ENCODE results near the gene ACACB.

The ACACB gene

DNA sequence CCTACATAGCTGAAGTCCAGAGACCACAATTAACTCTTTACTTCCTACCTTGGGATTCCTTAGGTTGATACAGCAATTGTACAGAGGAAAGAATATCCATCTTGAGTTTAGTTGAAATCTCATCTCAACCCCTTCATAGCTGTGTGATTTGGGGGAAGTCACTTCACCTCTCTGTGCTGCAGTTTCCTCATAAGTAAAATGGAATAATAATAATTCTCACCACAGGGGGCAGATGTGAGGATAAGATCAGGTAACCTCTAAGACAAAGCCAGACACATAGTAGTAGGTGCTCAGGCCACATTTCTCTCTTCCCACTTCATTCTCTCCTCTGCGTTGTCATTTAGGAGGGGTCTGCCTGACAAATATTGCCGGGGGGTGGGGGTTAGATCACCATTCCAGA lies 186.0 kb downstream of the ACACB start:
- DNase-seq (ENCODE audit: low spot score) = no peak

DNA sequence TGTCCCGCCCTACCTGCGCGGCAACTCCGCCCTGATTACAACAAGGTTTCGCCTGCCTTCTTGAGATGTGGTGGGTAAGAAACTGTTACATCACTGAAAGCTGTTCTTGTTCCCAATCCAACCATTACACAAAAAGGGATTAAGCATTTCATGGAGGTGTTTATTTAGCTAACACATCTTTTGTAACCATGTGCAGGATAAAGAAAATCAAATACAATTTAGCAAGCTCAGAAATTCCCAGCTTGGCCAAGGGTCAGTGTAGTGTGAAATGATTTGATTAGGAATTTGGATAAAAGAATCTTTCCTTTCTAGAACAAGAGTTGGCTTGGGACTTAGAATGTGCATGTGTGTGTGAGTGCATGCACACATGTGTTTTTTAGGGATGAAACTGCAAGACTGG lies 186.4 kb downstream of the ACACB start:
- no peak for DNase-seq (ENCODE audit: low spot score)

DNA sequence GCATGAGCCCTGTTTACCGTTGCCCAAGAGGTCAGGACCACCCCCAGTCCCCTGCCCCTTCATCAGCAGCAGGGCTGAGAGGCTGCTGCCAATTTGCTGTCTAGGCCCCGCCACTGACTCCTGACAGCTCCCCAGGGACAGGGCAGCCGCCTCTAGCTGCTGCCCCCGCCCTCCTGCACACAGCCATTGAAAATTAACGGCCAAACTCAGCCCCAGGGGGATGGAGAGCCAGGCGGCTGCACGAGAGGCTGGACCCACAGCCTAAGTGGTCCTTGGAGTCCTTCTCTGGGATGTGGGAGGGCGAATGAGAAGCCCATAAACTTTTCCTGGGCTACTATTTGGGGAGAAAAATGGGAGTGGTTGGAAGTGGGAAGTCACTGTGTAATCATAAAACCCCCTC lies 188.1 kb downstream of the ACACB start:
- DNase-seq (ENCODE audit: low spot score) = no peak

DNA sequence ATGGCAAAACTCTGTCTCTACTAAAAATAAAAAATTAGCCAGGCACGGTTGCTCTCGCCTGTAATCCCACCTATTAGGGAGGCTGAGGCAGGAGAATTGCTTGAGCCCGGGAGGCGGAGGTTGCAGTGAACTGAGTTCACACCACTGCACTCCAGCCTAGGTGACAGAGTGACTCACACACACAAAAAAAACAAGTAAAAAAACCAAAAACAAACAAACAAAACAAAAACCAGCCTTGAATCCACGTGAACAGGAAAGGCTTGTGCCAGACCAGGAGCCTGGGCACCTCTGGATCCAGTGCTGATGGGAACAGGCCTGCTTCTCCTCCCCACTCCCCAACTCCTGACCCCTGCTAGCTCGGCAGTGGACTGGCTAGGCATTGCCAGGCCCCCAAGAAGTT lies 189.2 kb downstream of the ACACB start:
- no peak for DNase-seq (ENCODE audit: low spot score)

DNA sequence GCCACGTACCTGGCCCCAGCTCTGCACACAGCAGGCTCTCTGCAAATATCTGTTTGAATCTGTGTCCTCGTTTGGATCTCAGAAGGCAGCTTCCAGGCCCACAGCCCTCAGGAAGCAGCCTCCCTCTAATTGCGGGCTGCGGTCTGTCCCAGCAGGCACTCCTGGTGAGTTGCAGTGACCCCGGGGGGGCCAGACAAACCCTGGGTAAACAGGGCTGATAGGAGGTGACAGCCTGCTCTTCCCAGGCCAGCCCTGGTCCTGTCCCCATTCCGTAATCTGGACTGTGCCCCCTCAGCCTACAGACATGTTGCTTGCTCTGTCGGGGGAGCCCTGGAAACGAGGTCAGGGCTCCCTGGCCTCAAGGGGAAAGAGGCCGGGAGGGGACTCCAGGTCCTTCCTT lies 190.7 kb downstream of the ACACB start:
- DNase-seq (ENCODE audit: low spot score) = no peak

DNA sequence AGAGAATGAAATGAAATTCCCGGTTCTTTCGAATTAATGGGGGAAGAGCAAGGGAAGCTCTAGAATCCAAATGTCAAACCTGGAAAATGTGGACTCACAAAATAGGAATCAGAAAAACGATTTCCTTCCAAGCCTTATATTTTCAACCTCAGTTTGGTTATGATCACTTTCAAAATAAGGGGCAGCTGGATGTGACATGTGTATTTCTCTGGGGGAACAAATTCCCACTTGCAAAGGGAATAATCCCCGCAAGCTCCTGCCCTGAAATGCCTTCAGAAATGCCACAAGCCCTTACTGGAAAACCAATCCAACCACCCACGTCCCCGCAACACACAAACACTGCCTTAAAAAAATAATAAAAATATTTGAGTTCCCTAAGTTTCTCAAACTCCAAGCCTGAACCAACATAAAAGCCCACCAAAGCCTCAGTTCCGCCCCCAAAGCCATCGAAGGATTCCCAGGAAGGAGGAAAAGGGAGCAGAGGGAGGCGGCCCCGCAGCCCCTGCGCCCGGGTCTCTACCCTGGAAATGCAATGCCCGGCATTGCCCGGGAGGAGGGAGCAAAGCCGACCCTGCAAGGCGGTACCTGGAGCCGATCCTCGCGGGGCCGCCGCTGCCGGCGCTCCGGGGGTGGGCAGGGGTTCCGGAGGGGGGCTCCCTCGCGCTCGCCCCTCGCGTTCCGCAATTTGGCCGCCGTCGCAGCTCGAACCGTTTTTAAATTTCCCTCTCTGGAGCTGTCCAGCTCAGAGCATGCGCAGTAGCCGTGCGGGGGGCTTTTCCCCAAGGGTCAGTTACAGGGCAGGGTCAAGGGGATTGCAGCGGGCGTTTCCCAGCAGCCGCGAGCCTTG lies 192.4 kb downstream of the ACACB start, which contains the start of gene FOXN4:
Gene FOXN4, minus strand, starts transcription at position 751 of the 847 bp plus-strand sequence. CDS start 963 bp downstream, outside the sequence.
- DNase-seq (ENCODE audit: low spot score) = no peak

DNA sequence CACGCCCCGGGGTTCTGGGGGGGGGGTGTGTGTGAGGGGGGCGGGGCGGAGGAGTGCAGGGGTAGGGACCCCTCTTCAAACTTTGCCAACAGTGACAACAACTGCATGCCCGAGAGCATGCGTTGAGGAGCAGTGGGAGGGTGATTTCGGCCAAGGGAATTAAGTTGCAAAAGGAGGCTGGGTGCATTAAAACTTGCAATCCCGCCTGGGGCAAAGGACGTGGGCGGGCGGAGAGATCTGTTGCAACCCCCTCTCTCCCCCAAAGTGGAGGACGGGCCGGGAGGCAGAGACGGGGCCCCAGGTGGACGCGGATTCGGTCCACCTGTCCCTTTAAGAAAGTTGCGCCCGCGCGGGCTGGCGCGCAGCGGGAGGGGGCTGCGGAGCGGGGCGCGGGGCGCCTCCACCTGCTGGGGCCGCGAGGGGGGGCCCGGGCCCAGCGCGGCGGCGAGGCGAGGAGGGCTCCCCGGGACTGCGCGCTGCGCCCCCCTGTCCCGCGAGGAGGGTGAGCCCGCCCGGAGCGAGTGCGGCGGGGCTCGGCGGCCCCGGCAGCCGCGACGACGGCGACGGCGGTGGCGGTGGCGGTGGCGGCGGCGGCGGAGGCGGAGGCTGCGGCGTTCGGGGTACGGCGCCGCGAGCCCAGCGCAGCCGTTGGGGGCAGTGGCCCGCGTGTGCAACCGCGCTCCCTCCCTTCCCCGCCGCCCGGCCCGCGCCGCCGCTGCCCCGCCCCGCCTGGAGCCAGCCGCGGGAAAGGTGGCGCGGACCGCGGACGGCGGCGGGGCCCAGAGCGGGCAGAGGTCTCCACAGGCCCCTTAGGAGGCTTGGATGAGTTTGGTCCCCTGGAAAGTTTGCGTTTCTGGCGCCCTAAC lies 193.2 kb downstream of the ACACB start:
- no peak for DNase-seq (ENCODE audit: low spot score)

DNA sequence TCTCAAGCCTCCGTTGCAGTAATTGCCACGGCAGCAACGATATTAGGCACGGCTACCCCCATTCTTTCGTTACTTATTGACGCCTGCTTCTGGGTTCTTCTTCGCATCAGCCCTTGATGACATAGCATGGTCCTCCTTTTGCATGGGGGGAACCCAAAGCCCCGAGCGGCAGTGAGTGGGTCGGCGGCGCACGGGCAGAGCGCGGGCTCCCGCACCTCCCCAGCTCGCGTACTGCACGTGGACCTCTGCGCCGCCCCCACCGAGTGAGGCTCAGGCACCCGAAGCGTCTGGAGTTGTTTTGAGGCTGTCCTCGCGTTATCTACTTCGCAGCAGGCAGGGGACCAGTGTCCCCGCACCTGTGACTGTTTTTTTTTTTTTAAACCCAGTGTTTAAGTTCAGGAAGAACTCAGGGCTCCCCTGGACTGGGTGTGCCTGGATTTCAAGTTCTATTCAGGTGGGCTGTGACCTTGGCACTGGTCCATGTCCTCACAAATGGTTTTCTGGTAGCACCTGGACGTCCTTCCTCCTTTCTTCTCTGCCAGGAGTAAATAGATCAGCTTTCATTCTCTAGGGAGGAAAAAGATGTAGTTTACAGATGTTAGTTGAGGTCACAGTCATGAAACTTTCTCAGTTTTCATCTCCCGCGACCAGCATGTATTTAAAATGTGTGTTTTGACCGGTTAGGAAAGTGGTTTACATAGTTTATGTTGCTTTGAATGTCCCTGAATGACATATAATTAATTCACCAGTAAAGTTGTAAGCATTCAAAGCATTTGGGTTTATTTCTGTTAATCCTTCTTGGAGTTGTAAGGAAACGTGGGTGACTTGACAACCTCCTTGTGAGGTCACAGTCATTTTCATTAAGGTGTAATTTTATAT lies 194.1 kb downstream of the ACACB start:
- DNase-seq (ENCODE audit: low spot score) = no peak

Measured in hepatic stellate cell (primary cell).